A172 (cell line): ENCODE measurements around the gene LACTBL1. TPM values are rescaled to one million over a fixed set of nuclear protein-coding genes. Genes with fewer than 3 reads are reported as not detected.
A peak's percentile ranks its signal among the peaks of the same experiment; 100 is the strongest.
"Not testable (repeated sequence)": the region's sequence is repeated elsewhere in the genome, so short reads cannot be mapped to it uniquely, and the experiment has no call there.

Experiments used
- DNase-seq: peaks from one replicate; pipeline ENCODE4 v3.0.0-alpha.2; 2015; ENCODE audit warnings: low spot score
- total RNA-seq: library from RNA; depleted of rRNA; stranded (reverse); fragments of >200 nt; shearing (Covaris generic); gene quantifications from 2 replicates; pipeline ENCODE4 v1.2.3, GENCODE V29; 2014; rRNA removed

LACTBL1 gene, protein sequence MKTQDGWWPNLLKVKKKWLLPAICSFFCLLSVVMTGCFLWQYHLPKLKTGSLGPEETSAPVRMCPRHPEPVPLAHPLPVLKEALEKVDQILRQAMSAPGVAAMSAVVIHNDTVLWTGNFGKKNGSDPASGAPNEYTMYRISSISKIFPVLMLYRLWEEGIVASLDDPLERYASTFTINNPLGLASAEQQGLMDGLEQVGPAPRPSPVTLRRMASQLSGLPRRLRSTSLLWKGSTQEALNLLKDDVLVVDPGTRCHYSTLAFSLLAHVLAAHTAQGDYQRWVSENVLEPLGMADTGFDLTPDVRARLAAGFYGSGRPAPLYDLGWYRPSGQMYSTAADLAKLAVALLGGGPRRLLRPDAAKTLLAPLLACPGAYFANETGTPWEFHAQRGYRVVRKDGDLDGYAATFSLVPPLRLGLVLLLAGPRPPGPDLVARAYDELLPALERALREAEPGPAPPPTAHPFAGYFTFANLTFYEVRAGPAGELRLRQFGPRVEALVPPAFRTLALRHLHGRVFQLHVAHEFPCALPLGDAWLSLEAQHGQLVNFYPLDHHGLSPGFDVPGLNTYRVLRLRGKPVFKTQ
- total RNA-seq, result not detected in 2 replicates

DNA sequence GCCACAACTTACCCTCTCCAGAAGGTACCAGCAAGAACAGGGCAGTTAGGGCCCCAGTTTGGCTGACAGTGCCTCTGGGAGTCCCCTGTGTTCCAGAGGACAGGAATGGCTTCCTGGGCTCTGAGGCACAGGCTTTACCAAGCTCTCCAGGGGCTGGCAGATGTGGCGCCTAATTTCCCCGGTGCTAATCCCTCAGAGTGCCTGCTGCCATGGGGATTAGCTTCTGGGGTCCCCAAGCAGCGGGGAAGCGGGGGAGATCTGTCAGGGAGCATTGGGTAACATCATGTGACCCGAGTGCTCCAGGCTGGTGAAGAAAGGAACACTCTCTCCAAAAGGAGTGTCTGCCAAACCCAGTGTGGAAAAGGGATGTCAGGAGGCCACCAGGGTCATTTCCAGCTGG is at the start of gene LACTBL1:
LACTBL1 (minus strand) TSS at position 107 of the 400 bp plus-strand sequence. CDS start 550 bp downstream, outside the sequence.
- no peak for DNase-seq

DNA sequence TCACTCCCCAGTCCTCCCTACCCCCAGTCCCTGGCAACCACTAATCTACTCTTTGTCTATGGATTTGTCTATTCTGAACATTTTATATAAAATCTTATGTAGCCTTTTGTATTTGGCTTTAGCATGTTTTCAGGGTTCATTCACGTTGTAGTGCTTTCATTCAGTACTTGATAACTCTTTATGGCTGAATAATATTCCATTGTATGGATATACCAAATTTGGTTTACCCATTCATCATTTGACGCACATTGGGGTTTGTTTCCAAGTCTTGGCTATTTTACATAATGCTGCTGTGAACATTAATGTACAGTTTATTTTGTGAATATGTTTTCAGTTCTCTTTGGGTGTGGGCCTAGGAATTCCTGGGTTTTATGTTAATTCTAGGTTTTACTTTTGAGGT is 49.2 kb upstream of the LACTBL1 start:
- DNase-seq, result no peak

DNA sequence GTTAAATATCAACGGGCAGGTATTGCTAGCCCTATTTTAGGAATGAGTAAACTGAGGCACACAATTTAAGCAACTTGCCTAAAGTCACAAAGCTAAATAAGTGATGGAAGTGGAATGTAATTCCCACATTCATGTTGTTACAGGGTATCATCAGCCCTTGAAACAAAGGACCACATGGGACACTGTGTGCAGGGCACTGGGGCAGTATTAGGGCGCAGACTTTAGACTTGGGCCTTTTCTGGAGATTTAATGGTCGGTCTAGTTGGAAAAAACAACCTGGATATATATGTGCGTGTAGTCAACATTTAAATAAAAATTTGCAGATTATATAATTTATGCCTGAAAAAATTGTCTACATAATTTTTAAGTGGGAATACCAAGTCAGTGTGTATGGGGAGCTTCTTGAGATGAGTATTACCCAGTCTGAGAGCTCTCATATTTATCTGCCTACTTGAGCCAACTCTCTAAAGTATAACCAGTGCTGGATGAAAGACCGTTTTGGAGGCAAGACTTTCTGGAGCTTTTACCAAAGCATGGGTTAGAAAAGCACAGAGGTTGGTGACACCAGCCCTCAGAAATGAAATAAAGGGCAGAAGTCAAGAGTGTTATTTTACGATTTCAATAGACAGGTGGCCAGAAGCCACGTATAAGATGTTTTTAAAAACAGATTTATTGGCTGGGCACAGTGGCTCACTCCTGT is 48.2 kb upstream of the LACTBL1 start:
- no peak for DNase-seq

DNA sequence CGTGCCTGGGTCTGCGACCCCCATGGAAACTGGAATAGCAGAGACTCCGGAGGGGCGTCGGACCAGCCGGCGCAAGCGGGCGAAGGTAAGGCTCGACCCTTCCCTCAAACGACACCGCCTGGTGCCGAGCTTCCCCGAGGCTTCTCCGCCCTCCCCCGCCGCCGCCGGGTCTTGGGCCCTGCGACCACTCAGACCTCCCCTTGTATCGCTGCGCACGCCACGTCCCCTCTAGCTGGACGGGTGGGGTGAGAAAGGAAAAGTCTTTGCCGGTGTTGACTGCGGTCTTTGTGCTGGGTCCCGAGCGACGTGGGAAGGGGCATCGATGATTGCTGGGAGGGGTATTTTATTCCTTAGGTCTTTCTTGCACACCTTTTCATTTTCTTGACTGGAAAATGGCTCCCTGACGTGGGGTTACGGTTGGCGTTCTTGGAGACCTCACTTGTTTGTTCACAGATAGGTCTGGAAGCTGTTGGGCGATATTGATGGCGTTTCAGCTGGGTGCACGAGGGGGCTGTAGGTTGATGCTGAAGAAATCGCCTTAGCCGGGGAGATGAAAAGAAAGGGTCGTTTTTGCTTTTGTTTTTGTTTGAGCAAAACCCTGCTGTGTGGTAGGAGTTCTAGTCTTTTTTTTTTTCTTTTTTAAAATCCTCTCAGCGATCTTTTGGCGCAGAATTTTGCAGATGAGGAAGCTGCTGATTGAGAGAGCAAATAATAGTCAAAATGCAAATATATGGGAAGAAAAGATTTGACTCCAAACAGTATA is 47.4 kb upstream of the LACTBL1 start:
- no peak for DNase-seq

DNA sequence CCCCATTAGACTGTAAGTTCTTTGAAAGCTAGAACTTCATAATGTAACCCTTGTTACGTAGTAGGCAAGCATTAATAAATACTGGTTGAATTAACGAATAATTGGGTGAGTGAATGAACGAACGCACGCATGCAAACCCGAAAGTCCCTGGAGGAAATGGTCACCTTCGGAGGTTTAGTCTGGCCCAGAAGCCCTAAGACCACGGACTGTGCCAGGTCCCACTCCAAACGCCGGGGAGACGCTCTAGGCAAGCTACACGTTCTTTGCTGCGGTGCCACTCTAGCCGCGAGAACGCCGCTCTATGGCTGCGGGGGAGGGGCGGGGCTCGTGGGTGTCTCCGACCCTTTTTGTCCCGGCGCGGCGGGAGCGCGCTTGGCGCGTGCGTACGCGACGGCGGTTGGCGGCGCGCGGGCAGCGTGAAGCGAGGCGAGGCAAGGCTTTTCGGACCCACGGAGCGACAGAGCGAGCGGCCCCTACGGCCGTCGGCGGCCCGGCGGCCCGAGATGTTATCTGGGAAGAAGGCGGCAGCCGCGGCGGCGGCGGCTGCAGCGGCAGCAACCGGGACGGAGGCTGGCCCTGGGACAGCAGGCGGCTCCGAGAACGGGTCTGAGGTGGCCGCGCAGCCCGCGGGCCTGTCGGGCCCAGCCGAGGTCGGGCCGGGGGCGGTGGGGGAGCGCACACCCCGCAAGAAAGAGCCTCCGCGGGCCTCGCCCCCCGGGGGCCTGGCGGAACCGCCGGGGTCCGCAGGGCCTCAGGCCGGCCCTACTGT is 46.6 kb upstream of the LACTBL1 start, which contains the start of gene KDM1A:
KDM1A (plus strand) TSS at position 375 of the 769 bp plus-strand sequence; CDS start at position 504, 129 bp downstream.
- peak; percentile 86 for DNase-seq

DNA sequence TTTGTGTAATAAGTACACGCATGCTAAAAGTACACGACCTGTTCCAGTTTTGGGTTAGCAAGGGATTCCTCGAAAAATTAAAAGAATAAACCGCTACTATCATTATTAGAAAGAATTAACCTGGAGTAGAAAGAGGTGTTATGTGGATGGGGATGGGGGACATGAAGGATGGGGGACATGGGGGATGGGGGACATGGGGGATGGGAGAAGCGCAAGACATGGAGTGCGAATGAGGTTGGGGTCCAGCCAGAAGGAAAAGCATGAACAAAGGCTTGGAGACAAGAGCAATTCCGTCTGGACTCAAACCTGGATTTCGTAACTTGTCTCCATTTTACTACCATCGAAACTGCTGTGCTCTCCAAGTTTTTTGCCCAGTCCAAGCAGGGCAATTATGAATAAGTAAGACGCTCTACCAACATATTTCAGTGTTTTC is 46.0 kb upstream of the LACTBL1 start:
- DNase-seq, result no peak

DNA sequence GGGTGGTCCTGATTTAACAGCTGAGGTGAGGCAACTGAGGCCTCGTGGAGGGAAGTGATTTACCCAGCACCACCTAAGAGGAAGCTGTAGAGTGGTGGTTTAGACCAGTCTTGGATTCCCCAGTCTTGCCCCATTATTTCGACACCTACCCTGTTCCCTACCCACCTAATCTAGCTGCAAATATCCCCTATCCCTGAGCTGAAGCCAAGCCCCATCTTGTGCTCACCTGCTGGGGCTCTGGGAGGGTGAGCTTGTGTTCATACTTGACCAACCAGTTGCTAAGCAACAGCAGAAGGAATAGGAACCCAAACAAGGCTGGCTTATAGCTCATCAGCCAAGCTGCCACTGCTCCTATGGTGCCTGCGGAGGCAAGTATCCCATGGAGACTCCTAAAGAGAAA is 41.0 kb upstream of the LACTBL1 start:
- no peak for DNase-seq

DNA sequence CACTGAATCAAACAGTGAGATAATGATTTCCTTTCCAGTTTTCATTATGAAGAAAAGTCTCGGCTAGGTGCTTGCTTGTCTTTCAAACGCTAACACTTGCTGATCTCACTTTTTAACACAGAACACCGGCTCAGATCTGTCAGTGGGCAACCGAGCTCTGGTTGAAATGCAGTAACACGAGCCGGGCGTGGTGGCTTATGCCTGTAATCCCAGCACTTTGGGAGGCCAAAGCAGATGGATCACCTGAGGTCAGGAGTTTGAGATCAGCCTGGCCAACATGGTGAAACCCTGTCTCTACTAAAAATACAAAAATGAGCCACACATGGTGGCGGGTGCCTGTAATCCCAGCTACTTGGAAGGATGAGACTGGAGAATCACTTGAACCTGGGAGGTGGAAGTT is 37.4 kb upstream of the LACTBL1 start:
- not testable (repeated sequence) for DNase-seq

DNA sequence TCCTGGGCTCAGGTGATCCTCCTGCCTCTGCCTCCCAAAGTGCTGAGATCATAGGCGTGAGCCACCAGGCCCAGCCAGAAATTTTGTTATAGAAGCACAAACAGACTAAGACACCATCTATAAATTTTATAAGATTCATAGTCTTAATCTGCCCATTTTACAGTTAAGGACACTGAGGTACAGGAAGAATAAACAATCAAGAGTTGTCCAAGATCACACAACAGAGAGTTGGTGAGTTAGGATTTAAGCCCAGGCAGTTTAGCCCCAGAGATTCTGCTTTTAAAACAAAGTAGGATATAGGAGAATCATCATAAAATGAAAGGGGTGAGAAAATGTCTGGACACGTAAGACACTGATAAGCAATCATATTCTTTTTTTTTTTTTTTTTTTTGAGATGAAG is 36.2 kb upstream of the LACTBL1 start:
- no peak for DNase-seq

DNA sequence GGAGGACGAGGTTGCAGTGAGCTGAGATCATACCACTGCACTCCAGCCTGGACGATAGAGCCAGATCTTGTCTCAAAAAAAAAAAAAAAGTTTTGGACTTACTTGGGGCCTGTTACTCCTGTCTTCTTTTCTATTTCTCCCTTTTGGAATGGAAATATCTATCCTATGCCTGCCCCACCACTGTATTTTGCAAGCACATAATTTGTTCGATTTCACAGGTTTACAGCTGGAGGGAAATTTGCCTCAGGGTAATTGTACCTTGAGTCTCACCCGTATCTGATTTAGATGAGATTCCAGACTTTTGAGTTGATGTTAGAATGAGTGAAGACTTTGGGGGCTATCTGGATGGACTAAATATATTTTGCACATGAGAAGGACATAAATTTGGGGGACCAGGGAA is 34.4 kb upstream of the LACTBL1 start:
- no peak for DNase-seq

DNA sequence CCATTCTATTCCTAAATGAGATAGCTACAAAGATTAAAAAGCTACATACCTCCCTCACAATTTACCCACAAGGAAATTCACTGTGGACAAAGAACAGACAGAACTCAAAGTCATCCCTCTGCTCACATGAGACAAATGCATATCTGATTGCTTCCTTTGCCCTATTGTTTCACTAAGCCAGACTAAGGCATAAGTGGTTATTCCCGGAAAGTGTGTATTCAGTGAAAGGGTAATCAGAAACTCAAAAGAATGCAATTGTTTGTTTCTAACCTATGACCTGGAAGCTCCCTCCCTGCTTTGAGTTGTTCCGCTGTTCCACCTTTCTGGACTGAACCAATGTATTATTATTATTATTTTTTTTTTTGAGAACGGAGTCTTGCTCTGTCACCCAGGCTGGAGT is 32.1 kb upstream of the LACTBL1 start:
- DNase-seq, result not testable (repeated sequence)

DNA sequence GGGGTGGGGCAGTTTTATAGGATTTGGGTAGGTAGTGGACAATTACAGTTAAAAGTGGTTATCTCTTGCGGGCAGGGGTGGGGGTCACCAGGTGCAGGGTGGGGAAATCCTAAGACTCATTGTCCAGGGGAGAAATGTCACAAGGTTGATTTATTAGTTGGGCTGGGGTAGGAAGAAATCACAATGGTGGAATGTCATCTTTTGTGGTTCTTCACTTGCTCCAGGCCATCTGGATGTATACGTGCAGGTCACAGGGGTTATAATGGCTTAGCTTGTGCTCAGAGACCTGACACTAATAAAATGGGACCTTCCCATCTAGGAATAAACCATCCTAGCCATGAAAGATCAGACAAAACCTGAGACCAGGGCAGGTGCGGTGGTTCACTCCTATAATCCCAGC is 31.4 kb upstream of the LACTBL1 start:
- DNase-seq, result peak; percentile 77

DNA sequence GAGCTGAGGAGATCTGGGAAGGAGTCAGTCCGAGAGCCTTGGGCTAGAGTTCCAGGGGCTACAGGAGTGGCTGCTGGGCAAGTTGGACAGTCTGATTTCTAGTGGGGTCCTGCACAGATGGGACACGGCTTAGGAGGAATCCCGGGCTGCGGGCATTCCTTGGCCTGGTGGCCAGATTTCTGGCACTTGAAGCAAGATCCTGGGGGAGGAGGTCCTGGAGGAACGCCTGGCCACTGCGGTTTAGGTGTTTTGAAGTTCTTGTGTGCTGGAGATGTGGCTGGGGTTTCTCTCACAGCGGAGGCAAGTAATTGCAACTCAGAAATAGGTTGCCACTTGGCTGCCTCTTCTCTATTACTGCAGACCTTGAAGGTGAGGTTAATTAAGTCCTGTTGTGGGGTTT is 29.6 kb upstream of the LACTBL1 start:
- DNase-seq, result not testable (repeated sequence)

DNA sequence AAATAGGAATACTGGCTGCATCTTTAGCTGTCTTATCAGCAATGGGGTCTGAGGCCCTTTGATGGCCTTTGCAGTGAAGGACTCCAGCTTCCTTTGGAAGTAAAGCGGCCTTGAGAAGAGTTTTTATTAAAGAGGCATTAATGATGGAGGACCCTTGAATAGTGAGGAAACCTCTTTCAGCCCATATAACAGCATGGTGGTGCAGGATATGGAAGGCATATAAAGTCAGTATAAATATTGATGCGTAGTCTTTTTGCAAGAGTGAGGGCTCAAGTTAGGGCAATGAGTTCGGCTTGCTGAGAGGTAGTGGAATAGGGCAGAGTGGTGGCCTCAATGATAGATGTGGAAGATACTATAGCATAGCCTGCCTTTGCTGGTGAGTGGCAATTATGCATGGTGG is 27.5 kb upstream of the LACTBL1 start:
- not testable (repeated sequence) for DNase-seq

DNA sequence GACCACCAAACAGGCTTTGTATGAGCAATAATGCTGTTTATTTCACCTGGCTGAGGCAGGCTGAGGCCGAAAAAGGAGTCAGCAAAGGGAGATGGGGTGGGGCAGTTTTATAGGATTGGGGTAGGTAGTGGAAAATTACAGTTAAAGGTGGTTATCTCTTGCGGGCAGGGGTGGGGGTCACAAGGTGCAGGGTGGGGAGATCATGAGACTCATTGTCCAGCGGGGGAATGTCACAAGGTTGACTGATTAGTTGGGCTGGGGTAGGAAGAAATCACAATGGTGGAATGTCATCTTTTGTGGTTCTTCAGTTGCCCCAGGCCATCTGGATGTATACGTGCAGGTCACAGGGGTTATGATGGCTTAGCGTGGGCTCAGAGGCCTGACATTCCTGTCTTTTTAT is 24.9 kb upstream of the LACTBL1 start:
- DNase-seq, result not testable (repeated sequence)

DNA sequence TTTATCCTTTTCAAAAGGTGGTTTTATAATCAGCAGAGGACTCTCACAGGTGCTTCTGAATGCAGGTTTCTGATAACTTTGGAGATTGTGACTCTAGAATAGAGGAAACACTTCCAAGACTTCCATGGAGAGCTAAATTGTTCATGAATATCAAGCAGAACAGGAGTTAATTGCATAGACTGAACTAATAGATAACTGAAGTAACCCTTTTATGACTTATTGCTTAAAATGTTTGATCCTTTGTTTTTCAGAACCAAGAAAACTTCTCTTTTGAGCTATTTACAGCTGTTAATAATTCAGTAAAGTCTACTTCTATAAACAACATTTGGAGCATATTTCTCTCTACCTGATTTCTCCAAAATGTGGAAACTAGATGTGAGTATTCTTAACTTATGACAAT is 23.1 kb upstream of the LACTBL1 start:
- no peak for DNase-seq

DNA sequence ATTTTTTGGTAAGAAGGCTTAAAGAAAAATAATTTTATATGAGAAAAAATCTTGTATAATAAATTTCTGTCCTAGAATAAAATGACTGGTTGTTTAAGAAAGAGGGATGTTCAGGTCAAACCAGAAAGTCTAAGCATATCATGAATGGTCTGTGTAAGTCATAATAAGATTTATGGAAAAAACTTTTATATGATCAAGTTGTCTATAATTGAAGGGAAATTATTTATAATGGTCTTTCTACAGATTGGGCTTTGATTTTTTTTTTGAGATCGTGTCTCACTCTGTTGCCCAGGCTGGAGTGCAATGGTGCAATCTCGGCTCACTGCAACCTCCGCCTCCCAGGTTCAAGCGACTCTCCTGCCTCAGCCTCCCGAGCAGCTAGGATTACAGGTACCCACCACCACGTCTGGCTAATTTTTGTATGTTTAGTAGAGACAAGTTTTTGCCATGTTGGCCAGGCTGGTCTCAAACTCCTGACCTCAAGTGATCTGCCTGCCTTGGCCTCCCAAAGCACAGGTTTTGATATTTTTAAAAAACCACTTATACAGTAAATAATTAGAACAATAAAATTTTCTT is 20.6 kb upstream of the LACTBL1 start:
- DNase-seq, result not testable (repeated sequence)

DNA sequence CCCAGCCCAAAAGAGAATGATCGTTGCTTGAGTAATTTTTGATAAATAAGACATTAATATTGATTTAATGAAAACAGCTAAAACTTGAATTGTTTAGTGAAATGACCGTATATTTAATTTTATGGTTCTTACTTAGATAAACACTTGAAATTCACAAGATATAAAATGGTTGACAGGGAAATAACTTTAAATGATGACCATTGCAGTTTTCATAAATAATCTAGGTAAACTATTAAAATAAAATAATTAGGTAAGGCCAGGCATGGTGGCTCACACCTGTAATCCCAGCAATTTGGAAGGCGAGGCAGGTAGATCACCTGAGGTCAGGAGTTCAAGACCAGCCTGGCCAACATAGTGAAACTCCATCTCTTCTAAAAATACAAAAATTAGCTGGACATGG is 19.7 kb upstream of the LACTBL1 start:
- DNase-seq, result not testable (repeated sequence)

DNA sequence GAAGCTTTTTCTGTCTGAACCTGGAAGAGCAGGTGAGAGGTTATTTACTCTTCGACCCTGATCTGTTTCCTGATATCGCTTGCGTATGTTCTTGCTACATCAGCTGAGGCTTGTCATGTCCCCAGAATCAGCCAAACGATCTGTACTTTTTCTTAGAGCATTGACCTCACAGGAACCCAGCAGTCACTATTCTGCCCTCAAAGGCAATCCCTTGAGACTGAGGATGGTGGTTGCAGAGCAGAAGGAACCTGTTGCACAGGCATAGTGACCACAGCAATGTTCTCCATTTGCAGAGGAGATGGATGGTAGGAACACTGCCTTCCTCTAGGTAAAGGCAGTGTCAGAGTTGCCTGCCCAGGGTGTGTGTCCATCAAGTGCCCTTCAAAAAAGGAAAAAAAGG is 11.3 kb upstream of the LACTBL1 start:
- no peak for DNase-seq

DNA sequence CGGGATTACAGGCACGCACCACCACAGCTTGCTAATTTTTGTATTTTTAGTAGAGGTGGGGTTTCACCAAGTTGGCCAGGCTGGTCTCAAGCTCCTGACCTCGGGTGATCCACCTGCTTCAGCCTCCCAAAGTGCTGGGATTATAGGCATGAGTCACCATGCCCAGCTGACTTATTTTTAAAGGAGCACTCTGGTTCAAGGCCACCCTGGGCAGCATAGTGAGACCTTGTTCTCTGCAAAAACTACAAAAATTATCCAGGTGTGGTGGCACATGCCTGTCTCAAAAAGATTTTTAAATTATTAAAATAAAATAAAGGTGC is 7.8 kb upstream of the LACTBL1 start:
- not testable (repeated sequence) for DNase-seq

DNA sequence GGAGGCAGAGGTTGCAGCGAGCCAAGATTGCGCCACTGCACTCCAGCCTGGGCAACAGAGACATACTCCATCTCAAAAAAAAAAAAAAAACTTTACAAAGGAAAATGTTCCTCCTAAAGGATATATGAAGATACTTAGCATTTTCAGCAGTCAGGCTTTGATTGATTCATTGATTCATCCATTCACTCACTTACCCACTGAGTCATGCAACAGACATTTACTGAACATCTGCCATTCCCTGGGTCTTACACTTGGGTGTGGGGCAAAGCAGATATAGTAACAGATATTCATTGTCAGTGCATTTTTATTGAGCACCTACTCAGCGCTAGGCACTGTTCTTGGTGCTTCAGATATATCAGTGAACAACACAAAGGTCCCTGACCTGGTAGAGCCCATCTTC is 5.6 kb upstream of the LACTBL1 start:
- DNase-seq, result peak; percentile 57
